IPS-15b (cell line): ENCODE results near the gene UBTF.
A peak's percentile ranks its signal among the peaks of the same experiment; 100 is the strongest.

Experiments used
- H3K27me3 ChIP-seq: one replicate; pipeline ENCODE4 v1.6.1; 2013; ENCODE audit warnings: low read length; ENCODE audit not compliant: control insufficient read depth, insufficient read depth
- H3K36me3 ChIP-seq: one replicate; pipeline ENCODE4 v1.6.1; 2013; ENCODE audit warnings: low read length; ENCODE audit not compliant: control insufficient read depth, insufficient read depth
- H3K4me1 ChIP-seq: one replicate; pipeline ENCODE4 v1.6.1; 2013; ENCODE audit warnings: mild to moderate bottlenecking, low read length; ENCODE audit not compliant: control insufficient read depth, insufficient read depth
- H3K4me3 ChIP-seq: one replicate; pipeline ENCODE4 v1.5.1; 2013; ENCODE audit warnings: low read depth, low read length
- H3K9ac ChIP-seq: one replicate; pipeline ENCODE4 v1.6.1; 2013; ENCODE audit warnings: low read depth, mild to moderate bottlenecking, low read length
- H3K9me3 ChIP-seq: one replicate; pipeline ENCODE4 v1.6.1; 2013; ENCODE audit warnings: mild to moderate bottlenecking, low read length; ENCODE audit not compliant: control insufficient read depth, insufficient read depth

Gene UBTF

DNA sequence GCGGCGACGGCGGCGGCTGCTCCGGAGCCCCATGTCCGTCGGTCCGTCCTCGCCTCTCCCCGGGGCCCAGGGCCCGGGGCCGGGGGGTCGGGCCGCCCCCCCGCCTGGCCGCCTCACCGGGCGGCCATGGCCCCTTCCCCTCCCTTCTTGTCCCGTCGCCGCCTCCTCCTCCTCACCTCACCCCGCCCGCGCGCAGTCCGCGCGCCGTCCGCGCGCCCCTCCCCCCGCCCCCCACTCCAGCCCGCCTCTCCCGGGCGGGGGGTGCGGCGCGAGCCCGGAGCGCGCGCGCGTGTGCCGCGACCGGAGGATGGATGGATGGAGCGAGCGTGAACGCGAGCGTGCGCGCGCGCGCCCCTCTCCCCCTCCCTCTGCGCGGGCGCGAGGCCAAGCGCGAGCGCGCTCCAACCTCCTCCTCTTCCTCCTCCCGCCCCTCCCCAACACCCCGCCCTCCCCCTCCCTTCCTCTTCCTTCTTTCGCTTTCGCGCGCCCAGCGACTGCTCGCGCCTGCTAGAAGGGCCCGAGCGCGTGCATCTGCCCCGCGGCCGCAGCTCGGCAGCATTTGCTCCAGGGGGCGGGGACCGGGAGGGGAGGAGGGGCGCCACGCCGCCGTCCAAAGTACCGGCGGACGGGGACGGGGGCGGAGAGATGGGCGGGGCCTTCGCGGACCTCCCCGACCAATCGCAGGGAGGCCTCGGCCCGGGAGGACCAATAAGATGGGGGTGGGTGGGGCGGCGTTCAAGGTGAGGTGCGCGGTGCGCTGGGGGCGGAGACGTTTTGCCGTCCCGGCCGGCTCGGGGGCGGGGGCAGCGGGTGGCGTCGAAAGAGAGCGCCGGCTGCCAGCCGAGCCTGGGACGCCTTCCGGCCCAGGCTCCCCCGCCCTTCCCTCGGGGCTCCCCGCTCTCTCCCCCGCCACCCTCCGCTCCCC is 19.7 kb downstream of the UBTF start, which contains the start of gene ATXN7L3:
ATXN7L3 (minus strand) TSS at position 332 of the 925 bp plus-strand sequence. CDS start 1,814 bp downstream, outside the sequence.
- peaks cover 20% of the 10 kb centered on the region for H3K36me3 ChIP-seq
- peak within 1 kb of the TSS; percentile 88 for H3K4me3 ChIP-seq
- H3K4me1 ChIP-seq, result peaks cover 10% of the 10 kb centered on the region
- H3K9me3 ChIP-seq, result no peaks in the 10 kb centered on the region
- no peaks in the 10 kb centered on the region for H3K27me3 ChIP-seq
- H3K9ac ChIP-seq, result peak within 1 kb of the TSS; percentile 85

DNA sequence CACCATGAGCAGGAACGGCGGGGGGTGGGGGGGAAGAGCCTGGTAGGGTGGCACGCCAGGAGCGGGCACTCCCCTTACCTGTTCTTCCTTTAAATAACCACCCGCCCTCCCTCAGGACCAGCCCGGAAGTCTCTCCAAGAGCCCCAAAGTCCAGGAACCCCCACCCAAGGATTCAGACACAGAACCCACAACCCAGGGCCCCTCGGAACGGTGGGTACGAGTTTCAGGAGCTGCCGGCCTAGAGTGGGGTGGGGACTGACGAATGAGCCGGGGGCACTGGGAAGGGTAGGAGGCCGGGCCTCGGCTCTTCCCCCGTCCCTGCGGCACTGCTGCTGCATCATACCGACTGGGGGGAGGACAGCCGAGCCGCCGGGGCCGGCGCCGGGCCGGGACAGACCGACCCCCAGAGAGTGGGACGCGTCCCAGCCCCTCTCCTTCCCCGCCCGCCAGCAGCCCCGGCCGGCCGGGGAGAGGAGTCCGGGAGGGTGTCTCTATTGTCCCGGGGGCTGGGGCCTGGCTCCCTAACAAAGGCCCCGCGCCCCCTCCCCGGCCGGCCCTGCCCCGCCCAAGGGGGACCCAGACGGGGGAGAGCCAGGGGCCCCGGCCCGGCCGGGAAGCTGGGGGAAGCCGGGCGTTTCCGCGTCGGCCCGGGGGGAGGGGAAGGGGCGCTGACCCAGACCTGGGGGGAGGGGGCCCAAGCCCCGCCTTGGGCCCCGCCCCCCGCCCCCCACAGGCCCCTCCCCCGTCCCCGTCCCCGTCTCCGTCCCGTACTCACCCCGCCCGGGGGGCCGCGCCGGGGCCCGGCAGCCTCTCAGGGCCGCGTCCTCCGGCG is 20.5 kb downstream of the UBTF start:
- H3K9ac ChIP-seq, result peak overlapping the region; percentile 82
- no peaks in the 10 kb centered on the region for H3K27me3 ChIP-seq
- peaks cover 7% of the 10 kb centered on the region for H3K4me1 ChIP-seq
- H3K36me3 ChIP-seq, result peaks cover 29% of the 10 kb centered on the region
- no peaks in the 10 kb centered on the region for H3K9me3 ChIP-seq
- H3K4me3 ChIP-seq, result peak overlapping the region; percentile 72

DNA sequence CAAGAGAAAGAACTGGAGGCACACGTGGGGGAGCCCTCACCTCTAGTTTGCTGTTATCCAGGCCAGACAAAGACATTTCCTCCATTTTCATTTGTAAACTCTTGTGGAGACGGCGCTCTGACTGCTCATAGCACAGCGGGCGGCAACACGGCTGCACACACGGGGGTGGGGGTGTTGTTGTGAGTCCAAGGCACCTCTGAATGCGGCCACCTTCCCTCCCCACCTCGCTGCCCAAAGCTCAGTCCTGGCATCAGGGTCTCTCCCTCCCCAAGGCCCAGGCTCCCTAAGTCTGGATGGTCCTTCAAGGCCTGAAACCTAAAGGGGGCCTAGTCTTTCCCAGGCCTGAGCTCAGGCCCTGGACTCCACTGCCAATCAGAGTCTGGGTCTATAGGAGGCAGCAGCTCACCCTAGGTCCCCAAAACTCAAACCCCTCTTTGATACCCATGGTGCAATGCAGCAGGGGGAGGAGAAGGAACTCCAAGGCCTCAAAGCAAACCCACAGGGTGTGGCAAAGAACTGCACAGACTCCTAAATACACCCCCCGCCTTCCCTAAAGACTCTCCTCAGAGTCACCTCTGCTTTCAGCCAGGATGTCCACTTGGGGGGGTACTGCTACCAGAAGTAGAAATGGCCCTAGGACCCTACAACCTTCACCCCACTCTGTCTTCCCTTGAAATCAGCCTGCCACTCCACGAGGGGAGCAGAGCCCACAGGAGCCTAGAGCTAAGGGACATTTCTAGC is 21.3 kb downstream of the UBTF start:
- Histone ChIP-seq H3K9me3 (no peaks in the 10 kb centered on the region), H3K9ac (peak overlapping the region; percentile 82), H3K4me3 (peak overlapping the region; percentile 72), H3K36me3 (peaks cover 32% of the 10 kb centered on the region), H3K27me3 (no peaks in the 10 kb centered on the region), H3K4me1 (peaks cover 6% of the 10 kb centered on the region)

DNA sequence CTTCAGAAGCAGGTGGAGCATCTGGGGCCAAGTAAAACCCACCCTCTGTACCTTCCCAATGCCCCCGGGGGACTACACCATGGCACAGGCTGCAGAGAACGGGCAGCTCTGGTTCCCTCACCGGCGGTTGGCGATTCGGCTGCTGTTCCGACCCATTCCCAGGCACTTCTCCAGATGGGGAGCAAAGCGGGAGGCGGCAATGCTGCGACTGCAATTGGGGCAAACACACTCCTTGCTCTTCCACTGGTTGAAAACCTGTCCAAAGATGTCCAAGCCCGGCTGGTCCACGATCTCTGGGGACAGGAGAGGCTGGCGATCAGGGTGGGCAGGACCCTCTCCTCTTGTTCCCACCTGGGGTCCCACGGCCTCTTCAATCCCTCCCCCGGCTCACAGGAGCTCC is 22.4 kb downstream of the UBTF start:
- no peak overlapping the region for H3K9ac ChIP-seq
- peaks cover 12% of the 10 kb centered on the region for H3K4me1 ChIP-seq
- no peaks in the 10 kb centered on the region for H3K27me3 ChIP-seq
- H3K4me3 ChIP-seq, result no peak overlapping the region
- no peaks in the 10 kb centered on the region for H3K9me3 ChIP-seq
- H3K36me3 ChIP-seq, result peaks cover 38% of the 10 kb centered on the region

DNA sequence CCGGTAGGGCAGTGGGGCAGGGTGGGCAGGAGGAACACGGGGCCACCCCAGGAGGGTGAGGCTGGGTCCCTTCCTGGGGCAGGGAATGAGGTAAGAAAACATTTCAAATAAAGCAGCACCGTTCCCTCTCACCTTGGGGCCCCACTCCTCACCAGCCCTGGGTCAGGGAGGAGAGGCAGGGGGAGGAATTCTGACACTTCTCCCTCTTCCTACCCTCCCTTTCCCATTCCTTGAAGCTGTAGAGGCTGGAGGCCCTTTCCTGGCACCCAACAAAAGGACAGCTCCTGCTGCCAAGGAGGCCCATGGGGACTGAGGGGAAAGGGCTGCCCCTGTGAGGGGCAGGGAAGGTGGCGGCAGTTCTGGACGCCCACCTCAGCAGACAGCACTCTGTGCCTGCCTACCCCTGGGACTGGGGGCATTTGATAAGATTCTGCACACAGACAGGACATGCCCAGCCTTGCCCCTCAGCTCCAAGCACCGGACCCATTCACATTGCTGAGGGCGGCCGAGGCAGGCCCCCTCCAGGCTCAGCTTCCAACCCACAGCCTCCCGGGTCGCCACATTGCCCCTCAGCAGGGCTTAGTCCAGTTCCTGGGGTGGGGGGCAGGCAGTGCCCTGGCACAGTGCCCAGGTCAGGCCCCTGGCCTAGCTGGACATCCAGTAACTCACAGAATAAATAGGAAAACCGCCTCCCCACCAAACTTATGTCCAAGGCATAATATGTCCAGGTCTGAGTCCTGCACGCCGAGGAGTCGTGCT is 26.0 kb downstream of the UBTF start:
- H3K4me1 ChIP-seq, result peaks cover 7% of the 10 kb centered on the region
- peak overlapping the region; percentile 37 for H3K9ac ChIP-seq
- H3K27me3 ChIP-seq, result no peaks in the 10 kb centered on the region
- H3K9me3 ChIP-seq, result no peaks in the 10 kb centered on the region
- H3K4me3 ChIP-seq, result no peak overlapping the region
- peaks cover 42% of the 10 kb centered on the region for H3K36me3 ChIP-seq

DNA sequence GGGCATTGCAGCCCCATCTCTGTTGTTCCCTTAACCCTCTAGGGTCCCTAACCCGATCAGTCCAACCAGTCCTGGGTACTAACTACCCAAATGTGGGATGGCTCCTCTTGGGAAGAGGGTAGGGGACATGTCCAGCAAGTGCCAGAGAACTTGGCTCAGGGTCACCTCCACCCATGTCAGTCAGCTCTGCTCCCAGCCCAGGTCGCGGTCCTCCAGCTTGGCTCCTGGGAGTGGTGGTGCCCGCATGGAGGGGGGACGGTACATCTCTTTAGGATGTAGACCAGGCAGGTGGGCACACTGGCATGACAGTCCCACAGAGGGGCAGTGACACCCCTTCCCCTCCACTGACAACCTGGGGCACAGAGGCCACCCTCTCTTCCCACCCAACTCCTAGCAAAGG is 26.7 kb downstream of the UBTF start:
- H3K9ac ChIP-seq, result no peak overlapping the region
- H3K27me3 ChIP-seq, result no peaks in the 10 kb centered on the region
- no peak overlapping the region for H3K4me3 ChIP-seq
- H3K36me3 ChIP-seq, result peaks cover 42% of the 10 kb centered on the region
- H3K4me1 ChIP-seq, result peaks cover 7% of the 10 kb centered on the region
- H3K9me3 ChIP-seq, result no peaks in the 10 kb centered on the region

DNA sequence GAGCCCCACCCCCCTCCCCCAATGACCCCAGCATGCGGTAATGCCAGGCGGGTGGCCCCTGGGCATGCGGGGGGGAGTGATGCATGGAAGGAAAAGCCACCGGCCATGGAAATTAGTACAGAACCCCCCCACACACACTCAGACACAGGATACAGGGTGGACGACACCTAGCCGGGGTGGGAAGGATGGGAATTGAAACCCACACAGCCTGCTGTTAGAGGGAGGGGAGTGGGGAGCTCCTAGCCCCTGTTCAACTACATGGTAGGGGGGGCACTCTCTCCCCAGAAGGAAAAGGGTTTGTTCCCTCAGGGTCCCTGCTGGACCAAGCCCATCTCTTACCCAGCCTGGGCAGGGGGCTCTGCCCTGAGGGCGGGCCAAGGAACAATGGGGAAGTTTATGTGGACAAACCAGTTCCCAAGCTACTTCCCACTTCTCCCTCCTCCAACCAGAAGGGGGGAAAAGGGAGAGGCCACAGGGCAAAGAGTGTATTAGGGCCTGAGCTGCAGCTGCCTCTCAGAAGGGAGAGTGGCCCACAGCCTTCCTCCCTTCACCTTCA is 27.5 kb downstream of the UBTF start:
- Histone ChIP-seq H3K27me3 (no peaks in the 10 kb centered on the region), H3K4me3 (no peak overlapping the region), H3K4me1 (peaks cover 7% of the 10 kb centered on the region), H3K9me3 (no peaks in the 10 kb centered on the region), H3K36me3 (peaks cover 36% of the 10 kb centered on the region), H3K9ac (peak overlapping the region; percentile 24)

DNA sequence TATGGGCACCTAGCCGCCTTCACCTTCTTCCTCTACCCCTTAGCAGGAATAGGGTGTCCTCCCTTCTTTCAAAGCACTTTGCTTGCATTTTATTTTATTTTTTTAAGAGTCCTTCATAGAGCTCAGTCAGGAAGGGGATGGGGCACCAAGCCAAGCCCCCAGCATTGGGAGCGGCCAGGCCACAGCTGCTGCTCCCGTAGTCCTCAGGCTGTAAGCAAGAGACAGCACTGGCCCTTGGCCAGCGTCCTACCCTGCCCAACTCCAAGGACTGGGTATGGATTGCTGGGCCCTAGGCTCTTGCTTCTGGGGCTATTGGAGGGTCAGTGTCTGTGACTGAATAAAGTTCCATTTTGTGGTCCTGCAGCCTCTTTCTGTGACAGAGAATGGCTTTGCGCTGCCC is 28.1 kb downstream of the UBTF start:
- Histone ChIP-seq H3K9me3 (no peaks in the 10 kb centered on the region), H3K9ac (no peak overlapping the region), H3K4me3 (no peak overlapping the region), H3K27me3 (no peaks in the 10 kb centered on the region), H3K36me3 (peaks cover 32% of the 10 kb centered on the region), H3K4me1 (peaks cover 7% of the 10 kb centered on the region)

DNA sequence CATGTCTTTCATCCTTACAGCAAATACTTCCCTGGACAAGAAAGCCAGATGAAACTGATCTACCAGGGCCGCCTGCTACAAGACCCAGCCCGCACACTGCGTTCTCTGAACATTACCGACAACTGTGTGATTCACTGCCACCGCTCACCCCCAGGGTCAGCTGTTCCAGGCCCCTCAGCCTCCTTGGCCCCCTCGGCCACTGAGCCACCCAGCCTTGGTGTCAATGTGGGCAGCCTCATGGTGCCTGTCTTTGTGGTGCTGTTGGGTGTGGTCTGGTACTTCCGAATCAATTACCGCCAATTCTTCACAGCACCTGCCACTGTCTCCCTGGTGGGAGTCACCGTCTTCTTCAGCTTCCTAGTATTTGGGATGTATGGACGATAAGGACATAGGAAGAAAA is 29.0 kb downstream of the UBTF start:
- H3K36me3 ChIP-seq, result peaks cover 29% of the 10 kb centered on the region
- H3K9ac ChIP-seq, result no peak overlapping the region
- H3K4me3 ChIP-seq, result no peak overlapping the region
- H3K27me3 ChIP-seq, result no peaks in the 10 kb centered on the region
- peaks cover 7% of the 10 kb centered on the region for H3K4me1 ChIP-seq
- no peaks in the 10 kb centered on the region for H3K9me3 ChIP-seq

DNA sequence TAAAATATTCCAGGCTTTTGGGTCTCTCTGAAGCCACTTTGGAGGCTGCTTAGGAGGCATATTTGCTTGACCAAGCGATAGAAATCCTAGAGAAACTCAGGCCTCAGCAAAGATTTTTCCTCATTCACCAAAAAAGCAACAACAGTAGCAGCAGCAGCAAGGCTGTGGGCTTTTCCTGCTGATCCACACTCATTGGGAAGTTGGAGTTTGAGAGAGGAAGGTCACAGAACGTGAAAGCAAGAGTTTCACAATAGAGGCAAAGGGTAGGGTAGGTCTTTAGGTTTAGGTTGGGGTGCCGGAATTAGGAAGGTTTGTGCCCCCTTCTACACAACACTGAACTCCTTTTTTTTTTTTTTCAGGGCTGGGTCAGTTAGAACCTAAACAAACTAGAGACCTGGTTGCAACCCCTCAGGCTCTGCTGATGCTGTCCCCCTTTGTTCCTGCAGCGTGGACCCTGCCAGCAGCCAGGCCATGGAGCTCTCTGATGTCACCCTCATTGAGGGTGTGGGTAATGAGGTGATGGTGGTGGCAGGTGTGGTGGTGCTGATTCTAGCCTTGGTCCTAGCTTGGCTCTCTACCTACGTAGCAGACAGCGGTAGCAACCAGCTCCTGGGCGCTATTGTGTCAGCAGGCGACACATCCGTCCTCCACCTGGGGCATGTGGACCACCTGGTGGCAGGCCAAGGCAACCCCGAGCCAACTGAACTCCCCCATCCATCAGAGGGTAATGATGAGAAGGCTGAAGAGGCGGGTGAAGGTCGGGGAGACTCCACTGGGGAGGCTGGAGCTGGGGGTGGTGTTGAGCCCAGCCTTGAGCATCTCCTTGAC is 30.7 kb downstream of the UBTF start:
- no peaks in the 10 kb centered on the region for H3K9me3 ChIP-seq
- peaks cover 7% of the 10 kb centered on the region for H3K4me1 ChIP-seq
- peaks cover 12% of the 10 kb centered on the region for H3K36me3 ChIP-seq
- H3K27me3 ChIP-seq, result no peaks in the 10 kb centered on the region
- H3K9ac ChIP-seq, result no peak overlapping the region
- H3K4me3 ChIP-seq, result no peak overlapping the region
